ENCODE measurements around the gene TH.

DNA sequence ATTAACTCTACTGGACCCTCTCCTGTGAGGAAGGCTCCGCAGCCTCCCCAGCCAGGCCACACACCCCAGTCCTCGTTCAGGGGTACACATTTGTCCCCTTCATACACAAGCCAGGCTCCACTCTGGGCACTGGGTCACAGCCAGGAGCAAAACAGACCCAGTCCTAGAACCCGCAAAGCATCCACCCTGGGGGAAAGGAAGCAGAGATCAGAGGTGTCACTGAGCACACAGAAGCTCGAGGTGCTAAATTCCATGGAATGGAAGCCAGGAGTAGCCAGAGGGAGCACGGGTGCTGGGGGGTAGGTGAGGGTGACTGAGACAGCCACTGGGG is 43.6 kb upstream of the TH start:
- TF ChIP-seq, protein P1, sequence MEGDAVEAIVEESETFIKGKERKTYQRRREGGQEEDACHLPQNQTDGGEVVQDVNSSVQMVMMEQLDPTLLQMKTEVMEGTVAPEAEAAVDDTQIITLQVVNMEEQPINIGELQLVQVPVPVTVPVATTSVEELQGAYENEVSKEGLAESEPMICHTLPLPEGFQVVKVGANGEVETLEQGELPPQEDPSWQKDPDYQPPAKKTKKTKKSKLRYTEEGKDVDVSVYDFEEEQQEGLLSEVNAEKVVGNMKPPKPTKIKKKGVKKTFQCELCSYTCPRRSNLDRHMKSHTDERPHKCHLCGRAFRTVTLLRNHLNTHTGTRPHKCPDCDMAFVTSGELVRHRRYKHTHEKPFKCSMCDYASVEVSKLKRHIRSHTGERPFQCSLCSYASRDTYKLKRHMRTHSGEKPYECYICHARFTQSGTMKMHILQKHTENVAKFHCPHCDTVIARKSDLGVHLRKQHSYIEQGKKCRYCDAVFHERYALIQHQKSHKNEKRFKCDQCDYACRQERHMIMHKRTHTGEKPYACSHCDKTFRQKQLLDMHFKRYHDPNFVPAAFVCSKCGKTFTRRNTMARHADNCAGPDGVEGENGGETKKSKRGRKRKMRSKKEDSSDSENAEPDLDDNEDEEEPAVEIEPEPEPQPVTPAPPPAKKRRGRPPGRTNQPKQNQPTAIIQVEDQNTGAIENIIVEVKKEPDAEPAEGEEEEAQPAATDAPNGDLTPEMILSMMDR (IDR thresholded peaks at IDR 0.05) = no peak
- TF ChIP-seq POLR2AphosphoS5 (IDR thresholded peaks at IDR 0.05; ENCODE audit: low read depth, low read length) (no peak), TCF7L2 (IDR thresholded peaks at IDR 0.05; ENCODE audit: low read depth, low read length) (no peak)
- TF ChIP-seq, protein P2, sequence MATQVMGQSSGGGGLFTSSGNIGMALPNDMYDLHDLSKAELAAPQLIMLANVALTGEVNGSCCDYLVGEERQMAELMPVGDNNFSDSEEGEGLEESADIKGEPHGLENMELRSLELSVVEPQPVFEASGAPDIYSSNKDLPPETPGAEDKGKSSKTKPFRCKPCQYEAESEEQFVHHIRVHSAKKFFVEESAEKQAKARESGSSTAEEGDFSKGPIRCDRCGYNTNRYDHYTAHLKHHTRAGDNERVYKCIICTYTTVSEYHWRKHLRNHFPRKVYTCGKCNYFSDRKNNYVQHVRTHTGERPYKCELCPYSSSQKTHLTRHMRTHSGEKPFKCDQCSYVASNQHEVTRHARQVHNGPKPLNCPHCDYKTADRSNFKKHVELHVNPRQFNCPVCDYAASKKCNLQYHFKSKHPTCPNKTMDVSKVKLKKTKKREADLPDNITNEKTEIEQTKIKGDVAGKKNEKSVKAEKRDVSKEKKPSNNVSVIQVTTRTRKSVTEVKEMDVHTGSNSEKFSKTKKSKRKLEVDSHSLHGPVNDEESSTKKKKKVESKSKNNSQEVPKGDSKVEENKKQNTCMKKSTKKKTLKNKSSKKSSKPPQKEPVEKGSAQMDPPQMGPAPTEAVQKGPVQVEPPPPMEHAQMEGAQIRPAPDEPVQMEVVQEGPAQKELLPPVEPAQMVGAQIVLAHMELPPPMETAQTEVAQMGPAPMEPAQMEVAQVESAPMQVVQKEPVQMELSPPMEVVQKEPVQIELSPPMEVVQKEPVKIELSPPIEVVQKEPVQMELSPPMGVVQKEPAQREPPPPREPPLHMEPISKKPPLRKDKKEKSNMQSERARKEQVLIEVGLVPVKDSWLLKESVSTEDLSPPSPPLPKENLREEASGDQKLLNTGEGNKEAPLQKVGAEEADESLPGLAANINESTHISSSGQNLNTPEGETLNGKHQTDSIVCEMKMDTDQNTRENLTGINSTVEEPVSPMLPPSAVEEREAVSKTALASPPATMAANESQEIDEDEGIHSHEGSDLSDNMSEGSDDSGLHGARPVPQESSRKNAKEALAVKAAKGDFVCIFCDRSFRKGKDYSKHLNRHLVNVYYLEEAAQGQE (IDR thresholded peaks at IDR 0.05; ENCODE audit: insufficient read depth in 1 of 2, low read depth in 2 of 2, low read length in 1 of 2) = no peak

Measured in Panc1 (cell line).